PC-3 (cell line): ENCODE results near the gene FDXR.

ENCODE experiments used
- CTCF ChIP-seq: fragments of 300-600 bp; sonication (generic); conservative IDR thresholded peaks from 2 replicates; pipeline ENCODE4 v1.5.1; 2017; ENCODE audit warnings: antibody characterized with exemption, low read depth, mild to moderate bottlenecking, low read length
- EZH2 ChIP-seq: fragments of 300-600 bp; sonication (generic); IDR thresholded peaks from one replicate; pipeline ENCODE4 v1.6.1; 2017; ENCODE audit warnings: antibody characterized with exemption, mild to moderate bottlenecking, low read length; ENCODE audit not compliant: unreplicated experiment
- EZH2phosphoT487 ChIP-seq: fragments of 300-600 bp; sonication (generic); IDR thresholded peaks from 2 replicates; pipeline ENCODE4 v1.6.1; 2018; ENCODE audit warnings: mild to moderate bottlenecking, antibody characterized with exemption, low read length, borderline replicate concordance

GRCh38 chr17:74815067-74815466 is 57.7 kb downstream of the FDXR start:
- TF ChIP-seq CTCF (no peak), EZH2 (no peak), EZH2phosphoT487 (no peak)
